HepG2 (cell line): ENCODE results near the gene MILR1. TPM values are rescaled to one million over a fixed set of nuclear protein-coding genes. Genes with fewer than 3 reads are reported as not detected.

Experiments
- ATAC-seq: fragments of 200-7000 bp; cut with Tn5 transposase; 3 replicates; pipeline ENCODE4 v1.9.1; 2020; ENCODE audit warnings: mild to moderate bottlenecking, moderate library complexity
- BruUV-seq: library from RNA; stranded (reverse); fragments of 400-500 nt; replicated peaks from 2 replicates; lab custom pipeline; 2021; lab: Mats Ljungman, UMichigan
- CTCF ChIA-PET: fragments of 300-600 bp; formaldehyde crosslinking; extraction: SDS; loops from one replicate; lab custom pipeline; 2021; ENCODE audit warnings: low total read pairs, inconsistent platforms, low intra/inter-chr PET ratio; lab: Yijun Ruan, JAX
- POLR2A ChIA-PET: fragments of 350-600 bp; sonication (Branson Sonifier 250); formaldehyde crosslinking; loops from one replicate; lab custom pipeline; 2020; ENCODE audit warnings: antibody characterized with exemption, inconsistent platforms; lab: Yijun Ruan, JAX
- DNase-seq: peaks from one replicate; pipeline ENCODE4 v3.0.0-alpha.2; 2015; ENCODE audit warnings: low spot score
- FAIRE-seq: peaks from 3 replicates; lab custom pipeline; 2011; peaks lifted over from hg19 to GRCh38; lab: Jason Lieb, UNC
- H2AFZ ChIP-seq: one replicate; pipeline ENCODE4 v1.6.1; 2011; ENCODE audit warnings: low read length, inconsistent platforms
- H3K27ac ChIP-seq: fragments of 300-600 bp; 3 replicates; pipeline ENCODE4 v1.8.0; 2011; ENCODE audit warnings: mixed run types, mild to moderate bottlenecking, mixed read lengths, low read length, inconsistent platforms; ENCODE audit not compliant: insufficient read depth; ENCODE audit errors: extremely low read length
- H3K27me3 ChIP-seq, 2 experiments: fragments of 200-600 bp in 1 of 2; 2 replicates in 1 of 2; 3 replicates in 1 of 2; pipeline versions ENCODE4 v1.6.0 to v1.8.0; 2011; ENCODE audit warnings: low read length in 2 of 2, mild to moderate bottlenecking in 2 of 2, moderate library complexity in 2 of 2, inconsistent platforms in 1 of 2; ENCODE audit not compliant: insufficient read depth in 2 of 2, control insufficient read depth in 1 of 2
- H3K36me3 ChIP-seq, 2 experiments: fragments of 200-600 bp in 1 of 2; replicated peaks in 1 of 2; 2 replicates in 1 of 2; 3 replicates in 1 of 2; pipeline versions ENCODE4 v1.5.1 to v1.8.0; 2011; ENCODE audit warnings: low read length in 2 of 2, inconsistent platforms in 1 of 2; ENCODE audit not compliant: insufficient read depth in 2 of 2, control insufficient read depth in 1 of 2
- H3K4me1 ChIP-seq: 2 replicates; pipeline ENCODE4 v1.5.1; 2012; ENCODE audit warnings: low read length, inconsistent platforms; ENCODE audit not compliant: insufficient read depth
- H3K4me2 ChIP-seq: 2 replicates; pipeline ENCODE4 v1.6.0; 2011; ENCODE audit warnings: low read depth, low read length, inconsistent platforms
- H3K4me3 ChIP-seq, 3 experiments: fragments of 200-600 bp in 1 of 3; sonication (generic), shearing (Covaris generic) in 1 of 3; replicated peaks in 1 of 3; 2 replicates each; pipeline ENCODE4 v1.5.1; 2011 to 2016; ENCODE audit warnings: low read length in 3 of 3, inconsistent platforms in 2 of 3, low read depth in 2 of 3, mild to moderate bottlenecking in 2 of 3, control low read depth in 1 of 3, mixed read lengths in 1 of 3; ENCODE audit not compliant: insufficient read depth in 1 of 3
- H3K79me2 ChIP-seq: one replicate; pipeline ENCODE4 v1.6.1; 2011; ENCODE audit warnings: low read length, inconsistent platforms; ENCODE audit not compliant: insufficient read depth
- H3K9ac ChIP-seq: 2 replicates; pipeline ENCODE4 v1.6.0; 2011; ENCODE audit warnings: mild to moderate bottlenecking, low read depth, low read length, inconsistent platforms; ENCODE audit not compliant: insufficient read depth
- H3K9me3 ChIP-seq: 2 replicates; pipeline ENCODE4 v1.5.1; 2012; ENCODE audit warnings: mild to moderate bottlenecking, low read length
- H4K20me1 ChIP-seq: 2 replicates; pipeline ENCODE4 v1.6.0; 2011; ENCODE audit warnings: inconsistent platforms, mild to moderate bottlenecking, low read length, moderate library complexity; ENCODE audit not compliant: insufficient read depth
- FOXA1 ChIP-seq, 2 experiments: fragments of 450-650 bp in 1 of 2; sonication (generic) in 1 of 2; formaldehyde crosslinking in 1 of 2; IDR thresholded peaks; 2 replicates each; pipeline versions ENCODE4 v1.4.0 to v1.6.1; 2016 to 2020; ENCODE audit warnings: missing genetic modification reagents in 1 of 2
- ISL2 ChIP-seq: sonication (generic); formaldehyde crosslinking; IDR thresholded peaks from 2 replicates; pipeline ENCODE4 v1.5.0; 2020; ENCODE audit warnings: missing genetic modification reagents
- KDM2A ChIP-seq: sonication (generic); formaldehyde crosslinking; IDR thresholded peaks from 2 replicates; pipeline ENCODE4 v1.4.0; 2020; ENCODE audit warnings: low read depth, missing genetic modification reagents, borderline replicate concordance
- MEIS2 ChIP-seq: sonication (generic); formaldehyde crosslinking; IDR thresholded peaks from 2 replicates; pipeline ENCODE4 v1.9.0; 2021; ENCODE audit warnings: mild to moderate bottlenecking, missing genetic modification reagents
- MTF1 ChIP-seq: sonication (generic); formaldehyde crosslinking; IDR thresholded peaks from 2 replicates; pipeline ENCODE4 v1.5.0; 2020; ENCODE audit warnings: missing genetic modification reagents
- POGZ ChIP-seq: sonication (generic); formaldehyde crosslinking; IDR thresholded peaks from 2 replicates; pipeline ENCODE4 v1.4.0; 2020; ENCODE audit warnings: mild to moderate bottlenecking, missing genetic modification reagents
- RBM22 ChIP-seq: fragments of 200-400 bp; formaldehyde crosslinking; optimal IDR thresholded peaks from 2 replicates; pipeline ENCODE3; 2017; ENCODE audit warnings: mild to moderate bottlenecking, low read length, moderate library complexity
- RCOR2 ChIP-seq: IDR thresholded peaks from 2 replicates; pipeline ENCODE4 v1.6.1; 2016; ENCODE audit warnings: missing biosample characterization, missing genetic modification reagents
- RORA ChIP-seq: sonication (generic); formaldehyde crosslinking; IDR thresholded peaks from 2 replicates; pipeline ENCODE4 v1.5.0; 2020; ENCODE audit warnings: mild to moderate bottlenecking, missing genetic modification reagents, moderate library complexity
- ZBTB7B ChIP-seq: sonication (generic); formaldehyde crosslinking; IDR thresholded peaks from 2 replicates; pipeline ENCODE4 v1.4.0; 2020; ENCODE audit warnings: missing genetic modification reagents
- ZNF232 ChIP-seq: sonication (generic); formaldehyde crosslinking; IDR thresholded peaks from 2 replicates; pipeline ENCODE4 v1.4.0; 2020; ENCODE audit warnings: missing genetic modification reagents, borderline replicate concordance
- ZNF678 ChIP-seq: sonication (generic); formaldehyde crosslinking; IDR thresholded peaks from 2 replicates; pipeline ENCODE4 v1.4.0; 2020; ENCODE audit warnings: mild to moderate bottlenecking, missing genetic modification reagents
- ZNF775 ChIP-seq: sonication (generic); formaldehyde crosslinking; IDR thresholded peaks from 2 replicates; pipeline ENCODE4 v1.4.0; 2020; ENCODE audit warnings: missing genetic modification reagents, mild to moderate bottlenecking, moderate library complexity, borderline replicate concordance
- ZNF891 ChIP-seq: sonication (generic); formaldehyde crosslinking; IDR thresholded peaks from 2 replicates; pipeline ENCODE4 v1.5.0; 2020; ENCODE audit warnings: mild to moderate bottlenecking, missing genetic modification reagents
- WGBS: methylation state at CpG from one replicate; pipeline ENCODE4 v1.1.6; 2017; ENCODE audit warnings: low lambda C conversion rate; 5-methylcytosine and 5-hydroxymethylcytosine counted together
- in situ Hi-C: cut with HindIII; loops from 2 replicates; pipeline ENCODE4 v1.10.0; 2017; ENCODE audit warnings: low pct_unique_long_range_greater_than_20kb; ENCODE audit not compliant: extremely low pct_ligation_motif_present
- intact Hi-C: fragments of 100-400 bp; cut with micrococcal nuclease; formaldehyde crosslinking; loops from one replicate; pipeline ENCODE4 v1.10.0; 2022; ENCODE audit not compliant: unreplicated experiment
- polyA plus RNA-seq, 8 experiments: library from polyadenylated mRNA; depleted of rRNA in 3 of 8; stranded (reverse) in 7 of 8; unstranded in 1 of 8; fragments of >200 nt; fragmentation: Illumina TruSeq in 4 of 8; extraction: Trizol in 4 of 8; gene quantifications; 2 replicates each; pipeline versions ENCODE4 v1.2.1 to v1.2.3, GENCODE V29; 2011 to 2016; ENCODE audit warnings: low read depth in 4 of 8, missing spikeins in 1 of 8, mixed read lengths in 1 of 8; ENCODE audit not compliant: insufficient read depth in 1 of 8
- total RNA-seq, 5 experiments: library from RNA; depleted of rRNA; stranded (reverse); fragments of >200 nt; fragmentation: Illumina TruSeq; extraction: Trizol; gene quantifications; 2 replicates each; pipeline ENCODE4 v1.2.3, GENCODE V29; 2016; ENCODE audit warnings: low read depth in 1 of 5
- TF ChIP-seq, protein P1 (sequence below): sonication (generic); formaldehyde crosslinking; conservative IDR thresholded peaks from 2 replicates; pipeline ENCODE4 v1.8.1; 2023; ENCODE audit warnings: missing genetic modification reagents
- TF ChIP-seq, protein P2 (sequence below): sonication (generic); formaldehyde crosslinking; IDR thresholded peaks from 2 replicates; pipeline ENCODE4 v1.5.0; 2020; ENCODE audit warnings: missing genetic modification reagents
- TF ChIP-seq, protein P3 (sequence below): sonication (generic); formaldehyde crosslinking; conservative IDR thresholded peaks from 2 replicates; pipeline ENCODE4 v1.4.0; 2020; ENCODE audit warnings: missing genetic modification reagents
- TF ChIP-seq, protein P4 (sequence below): sonication (generic); formaldehyde crosslinking; conservative IDR thresholded peaks from 2 replicates; pipeline ENCODE4 v1.5.0; 2020; ENCODE audit warnings: missing genetic modification reagents

MILR1 gene
- total and polyA plus RNA-seq, 2 of the 13 experiments (the other 11 are each of a cell fraction or from before 2014, with no cell fraction given) = 0.27 to 1.7 TPM

DNA sequence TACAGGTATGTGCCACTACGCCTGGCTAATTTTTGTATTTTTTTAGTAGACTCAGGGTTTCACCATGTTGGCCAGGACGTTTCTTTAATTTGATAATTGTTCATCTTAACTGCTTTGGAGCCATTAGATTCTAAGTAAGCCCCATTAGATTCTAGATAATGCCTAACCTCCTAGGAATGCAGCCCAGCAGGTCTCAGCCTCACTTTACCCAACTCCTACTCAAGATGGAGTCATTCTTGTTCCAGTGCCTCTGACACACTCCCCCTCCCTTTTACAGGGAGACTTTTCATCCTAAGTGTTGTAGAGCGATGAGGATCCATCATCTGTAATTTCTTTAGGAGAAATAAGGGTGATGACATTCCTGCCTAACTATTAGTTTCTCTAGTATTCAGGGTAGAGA, 23.7 kb upstream of the MILR1 start:
- Histone ChIP-seq H3K36me3 (no peaks in the 10 kb centered on the region), H3K79me2 (no peaks in the 10 kb centered on the region), H3K27me3 (peaks cover 0 to 7% of the 10 kb centered on the region in 2 experiments; a peak in 2 of 5 replicates), H3K4me1 (peaks cover 15% of the 10 kb centered on the region), H3K9me3 (no peaks in the 10 kb centered on the region), H3K27ac (no peak overlapping the region), H2AFZ (no peak overlapping the region), H3K4me2 (no peak overlapping the region), H4K20me1 (no peaks in the 10 kb centered on the region), H3K4me3 (no peak overlapping the region), H3K9ac (no peak overlapping the region)
- ATAC-seq (no peak), FAIRE-seq (no peak), DNase-seq (no peak)
- intact Hi-C loops = no loop called here
- no TSS peak for BruUV-seq
- CTCF ChIA-PET = no interaction called here
- WGBS = 48% methylated on average over 3 of the region's 3 CpGs
- in situ Hi-C loops = no loop called here
- POLR2A ChIA-PET = no interaction called here
- no peak for TF ChIP-seq ZNF775 (CRISPR knock-in tag)
- TF ChIP-seq ZBTB7B = no peak
- no peak for TF ChIP-seq ZNF232 (CRISPR knock-in tag)
- TF ChIP-seq FOXA1 (IDR thresholded peaks at IDR 0.05) = no peak
- TF ChIP-seq FOXA1 (CRISPR knock-in tag; IDR thresholded peaks at IDR 0.05) = no peak
- TF ChIP-seq, protein P1, sequence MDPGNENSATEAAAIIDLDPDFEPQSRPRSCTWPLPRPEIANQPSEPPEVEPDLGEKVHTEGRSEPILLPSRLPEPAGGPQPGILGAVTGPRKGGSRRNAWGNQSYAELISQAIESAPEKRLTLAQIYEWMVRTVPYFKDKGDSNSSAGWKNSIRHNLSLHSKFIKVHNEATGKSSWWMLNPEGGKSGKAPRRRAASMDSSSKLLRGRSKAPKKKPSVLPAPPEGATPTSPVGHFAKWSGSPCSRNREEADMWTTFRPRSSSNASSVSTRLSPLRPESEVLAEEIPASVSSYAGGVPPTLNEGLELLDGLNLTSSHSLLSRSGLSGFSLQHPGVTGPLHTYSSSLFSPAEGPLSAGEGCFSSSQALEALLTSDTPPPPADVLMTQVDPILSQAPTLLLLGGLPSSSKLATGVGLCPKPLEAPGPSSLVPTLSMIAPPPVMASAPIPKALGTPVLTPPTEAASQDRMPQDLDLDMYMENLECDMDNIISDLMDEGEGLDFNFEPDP = no peak
- no peak for TF ChIP-seq MEIS2
- TF ChIP-seq, protein P2, sequence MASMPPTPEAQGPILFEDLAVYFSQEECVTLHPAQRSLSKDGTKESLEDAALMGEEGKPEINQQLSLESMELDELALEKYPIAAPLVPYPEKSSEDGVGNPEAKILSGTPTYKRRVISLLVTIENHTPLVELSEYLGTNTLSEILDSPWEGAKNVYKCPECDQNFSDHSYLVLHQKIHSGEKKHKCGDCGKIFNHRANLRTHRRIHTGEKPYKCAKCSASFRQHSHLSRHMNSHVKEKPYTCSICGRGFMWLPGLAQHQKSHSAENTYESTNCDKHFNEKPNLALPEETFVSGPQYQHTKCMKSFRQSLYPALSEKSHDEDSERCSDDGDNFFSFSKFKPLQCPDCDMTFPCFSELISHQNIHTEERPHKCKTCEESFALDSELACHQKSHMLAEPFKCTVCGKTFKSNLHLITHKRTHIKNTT (CRISPR knock-in tag) = no peak
- no peak for TF ChIP-seq POGZ (CRISPR knock-in tag)
- no peak for TF ChIP-seq MTF1 (CRISPR knock-in tag)
- TF ChIP-seq ZNF678 (CRISPR knock-in tag) = no peak
- TF ChIP-seq RBM22 = no peak
- TF ChIP-seq, protein P3, sequence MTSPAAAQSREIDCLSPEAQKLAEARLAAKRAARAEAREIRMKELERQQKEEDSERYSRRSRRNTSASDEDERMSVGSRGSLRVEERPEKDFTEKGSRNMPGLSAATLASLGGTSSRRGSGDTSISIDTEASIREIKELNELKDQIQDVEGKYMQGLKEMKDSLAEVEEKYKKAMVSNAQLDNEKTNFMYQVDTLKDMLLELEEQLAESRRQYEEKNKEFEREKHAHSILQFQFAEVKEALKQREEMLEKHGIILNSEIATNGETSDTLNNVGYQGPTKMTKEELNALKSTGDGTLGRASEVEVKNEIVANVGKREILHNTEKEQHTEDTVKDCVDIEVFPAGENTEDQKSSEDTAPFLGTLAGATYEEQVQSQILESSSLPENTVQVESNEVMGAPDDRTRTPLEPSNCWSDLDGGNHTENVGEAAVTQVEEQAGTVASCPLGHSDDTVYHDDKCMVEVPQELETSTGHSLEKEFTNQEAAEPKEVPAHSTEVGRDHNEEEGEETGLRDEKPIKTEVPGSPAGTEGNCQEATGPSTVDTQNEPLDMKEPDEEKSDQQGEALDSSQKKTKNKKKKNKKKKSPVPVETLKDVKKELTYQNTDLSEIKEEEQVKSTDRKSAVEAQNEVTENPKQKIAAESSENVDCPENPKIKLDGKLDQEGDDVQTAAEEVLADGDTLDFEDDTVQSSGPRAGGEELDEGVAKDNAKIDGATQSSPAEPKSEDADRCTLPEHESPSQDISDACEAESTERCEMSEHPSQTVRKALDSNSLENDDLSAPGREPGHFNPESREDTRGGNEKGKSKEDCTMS = no peak
- TF ChIP-seq, protein P4, sequence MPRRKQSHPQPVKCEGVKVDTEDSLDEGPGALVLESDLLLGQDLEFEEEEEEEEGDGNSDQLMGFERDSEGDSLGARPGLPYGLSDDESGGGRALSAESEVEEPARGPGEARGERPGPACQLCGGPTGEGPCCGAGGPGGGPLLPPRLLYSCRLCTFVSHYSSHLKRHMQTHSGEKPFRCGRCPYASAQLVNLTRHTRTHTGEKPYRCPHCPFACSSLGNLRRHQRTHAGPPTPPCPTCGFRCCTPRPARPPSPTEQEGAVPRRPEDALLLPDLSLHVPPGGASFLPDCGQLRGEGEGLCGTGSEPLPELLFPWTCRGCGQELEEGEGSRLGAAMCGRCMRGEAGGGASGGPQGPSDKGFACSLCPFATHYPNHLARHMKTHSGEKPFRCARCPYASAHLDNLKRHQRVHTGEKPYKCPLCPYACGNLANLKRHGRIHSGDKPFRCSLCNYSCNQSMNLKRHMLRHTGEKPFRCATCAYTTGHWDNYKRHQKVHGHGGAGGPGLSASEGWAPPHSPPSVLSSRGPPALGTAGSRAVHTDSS (CRISPR knock-in tag) = no peak
- no peak for TF ChIP-seq ZNF891 (CRISPR knock-in tag)
- TF ChIP-seq RCOR2 (CRISPR knock-in tag) = no peak
- TF ChIP-seq KDM2A = no peak
- no peak for TF ChIP-seq RORA (CRISPR knock-in tag)
- TF ChIP-seq ISL2 (CRISPR knock-in tag) = no peak
